GM19372 (cell line): ENCODE data around the gene HSBP1.

ENCODE experiments used
- ATAC-seq: cut with Tn5 transposase; IDR thresholded peaks from one replicate; pipeline ENCODE4 v1.9.1; 2021; ENCODE audit warnings: mild to moderate bottlenecking, low read depth, moderate library complexity; ENCODE audit not compliant: unreplicated experiment

The HSBP1 gene

GRCh38 chr16:83807710-83808572 is at the start of gene HSBP1:
Gene HSBP1 (plus strand): TSS chr16:83807978. CDS start chr16:83808077, 99 bp downstream.
- ATAC-seq: peak; percentile 88

DNA sequence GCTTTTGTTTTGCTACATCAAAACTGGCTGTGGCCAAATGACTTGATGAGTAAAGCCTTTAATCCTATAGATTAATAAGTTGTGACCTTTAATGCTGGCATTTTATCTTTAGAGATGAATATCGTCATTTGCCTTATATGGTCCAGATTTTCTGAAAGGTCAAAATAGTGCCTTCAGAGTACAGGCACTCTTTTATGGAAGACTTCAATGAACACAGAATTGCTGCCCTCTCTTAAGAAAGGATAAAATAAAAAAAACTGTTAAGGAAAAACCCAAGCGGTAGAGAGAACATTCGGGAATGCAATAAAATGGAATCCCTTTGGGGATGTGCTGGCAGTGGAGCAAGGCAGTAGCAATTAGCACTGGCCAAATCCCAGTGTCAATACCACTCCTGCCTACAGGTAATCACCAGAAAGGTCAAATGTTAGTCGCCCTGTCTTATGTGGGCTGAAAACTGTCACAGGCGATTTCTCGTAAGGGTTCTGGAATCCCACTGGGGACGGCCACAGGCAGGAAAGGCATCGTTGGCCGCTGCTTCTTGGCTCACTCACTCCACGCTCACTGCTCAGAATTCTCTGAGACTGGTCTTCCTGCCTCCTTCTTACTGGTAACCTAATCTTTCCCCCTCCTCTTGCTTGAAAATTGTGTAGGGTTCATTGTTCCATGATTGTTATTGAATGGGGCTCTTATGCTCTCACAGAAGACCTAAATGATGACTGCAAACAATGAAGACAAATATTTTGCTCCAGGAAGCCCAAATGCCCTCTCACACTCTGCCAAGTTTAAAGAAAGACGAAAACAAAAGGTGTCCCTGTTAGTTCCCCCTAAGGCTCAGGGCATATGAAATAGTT is 45.4 kb upstream of the HSBP1 start:
- no peak for ATAC-seq

DNA sequence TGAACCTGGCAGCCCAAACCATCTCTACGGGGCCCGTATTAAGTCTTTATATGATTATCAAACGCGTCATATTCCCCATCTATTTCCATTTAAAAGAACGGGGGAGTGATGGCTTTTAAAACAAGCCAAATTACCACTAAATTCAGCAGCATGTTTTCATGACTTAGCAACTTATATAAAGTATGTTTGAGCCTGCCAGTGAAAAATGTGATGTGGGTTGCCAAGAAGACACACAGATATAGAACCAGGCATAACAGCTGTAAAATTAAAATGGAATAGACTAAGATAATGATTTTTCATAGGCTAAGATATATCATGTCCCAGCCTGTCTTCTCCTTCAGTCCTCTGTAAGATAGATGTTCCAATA is 44.8 kb upstream of the HSBP1 start:
- ATAC-seq: no peak

DNA sequence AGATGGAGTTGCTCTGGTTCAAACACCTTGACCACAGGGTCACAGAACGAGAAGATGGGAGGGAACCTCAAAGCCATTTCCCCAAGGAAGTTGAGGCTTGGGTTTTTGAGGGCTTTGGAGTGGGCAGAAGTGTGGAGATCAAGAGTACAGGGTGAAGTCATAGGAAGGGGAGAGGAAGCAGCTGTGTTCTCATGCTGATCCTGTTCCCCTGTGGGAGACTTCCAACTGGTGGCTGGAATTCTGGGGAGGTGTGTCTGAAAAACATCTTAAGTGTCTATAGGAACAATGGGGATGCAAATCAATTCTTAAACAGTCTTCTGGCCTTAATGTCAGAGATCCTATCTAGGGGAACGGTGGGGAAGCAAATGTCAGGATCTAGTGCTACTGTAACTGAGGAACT is 38.8 kb upstream of the HSBP1 start:
- ATAC-seq: no peak

GRCh38 chr16:83769397-83770008 is 38.3 kb upstream of the HSBP1 start:
- ATAC-seq: no peak

- ATAC-seq: no peak
These were observed 36.4 kb upstream of the HSBP1 start for GRCh38 chr16:83771306-83771942.

- ATAC-seq: no peak
These were observed 35.0 kb upstream of the HSBP1 start for GRCh38 chr16:83772806-83773205.

- no peak for ATAC-seq
These were observed 33.7 kb upstream of the HSBP1 start for GRCh38 chr16:83774066-83774465.

DNA sequence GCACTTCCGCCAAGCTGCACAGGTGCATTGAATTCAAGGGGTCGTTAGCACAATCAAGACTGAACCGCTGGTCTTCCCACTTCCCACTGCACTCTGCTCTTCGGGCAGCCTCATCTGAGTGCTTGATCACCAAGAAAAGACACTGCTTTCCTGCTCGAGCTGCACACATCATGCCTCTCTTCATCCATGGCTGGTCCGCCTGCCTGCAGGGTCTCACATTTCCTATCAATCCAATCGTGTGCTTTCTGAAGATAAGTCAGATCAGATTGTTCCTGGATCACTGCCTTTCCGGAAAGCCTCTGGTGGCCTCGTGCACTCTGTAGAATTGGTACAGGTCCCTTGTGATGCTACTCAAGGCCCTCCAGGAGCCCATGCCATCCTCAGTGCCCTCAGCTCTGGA is 30.8 kb upstream of the HSBP1 start:
- no peak for ATAC-seq

- no peak for ATAC-seq
These were observed 27.9 kb upstream of the HSBP1 start for GRCh38 chr16:83779886-83780285.

DNA sequence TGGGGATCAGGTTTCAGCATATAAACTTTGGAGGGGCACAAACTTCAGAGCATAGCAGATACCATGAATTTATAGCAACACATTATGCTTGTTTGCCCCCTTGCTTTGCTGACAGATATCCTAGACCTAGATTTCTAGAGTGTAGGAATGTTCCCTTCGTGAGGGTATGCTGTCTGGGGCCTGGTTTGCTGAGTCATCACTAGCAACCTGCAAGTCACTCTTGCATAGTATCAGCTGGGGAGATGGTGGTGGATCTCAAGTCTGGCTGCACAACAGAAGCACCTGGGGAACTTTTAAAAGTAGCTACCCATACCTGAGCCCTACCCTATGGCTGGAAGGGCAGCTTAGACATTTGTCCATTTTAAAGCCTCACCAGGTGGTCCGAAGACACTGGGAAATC is 22.3 kb upstream of the HSBP1 start:
- ATAC-seq: no peak

DNA sequence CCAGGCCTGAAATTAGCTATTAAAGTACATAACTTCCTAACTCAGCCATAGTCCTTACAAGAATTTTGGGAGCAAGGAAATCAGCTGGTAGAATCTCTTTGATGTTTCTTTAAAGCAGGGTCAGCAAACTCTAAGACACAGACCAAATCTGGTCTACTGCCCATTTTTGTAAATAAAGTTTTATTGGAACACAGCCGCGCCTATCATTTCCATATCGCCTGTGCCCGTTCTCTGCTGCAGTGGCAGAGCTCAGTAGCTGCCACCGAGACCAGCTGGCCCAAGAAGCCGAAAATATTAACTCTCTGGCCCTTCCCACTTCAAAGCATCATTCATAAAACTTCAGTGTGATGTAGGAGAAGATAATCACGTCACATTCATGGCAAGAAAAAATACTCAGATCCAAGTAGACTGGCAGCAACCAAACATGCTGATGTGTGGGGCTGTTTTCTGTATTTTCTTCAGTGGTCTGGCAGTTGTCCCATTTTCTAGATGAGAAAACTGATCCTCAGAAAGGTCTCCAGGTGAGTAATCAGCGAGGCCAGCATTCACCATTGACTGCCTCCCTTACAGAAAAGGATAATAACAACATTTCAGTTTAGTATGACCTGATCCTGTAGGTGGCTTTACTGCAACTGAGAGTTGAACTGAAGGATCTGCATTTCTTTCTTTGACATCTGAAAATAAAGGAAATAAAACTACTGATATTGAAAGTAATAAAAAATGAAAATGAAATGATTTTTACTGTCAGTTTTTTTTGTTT is 18.0 kb upstream of the HSBP1 start:
- ATAC-seq: no peak

- ATAC-seq: no peak
These were observed 15.9 kb upstream of the HSBP1 start for GRCh38 chr16:83791916-83792315.

- no peak for ATAC-seq
These were observed 15.4 kb upstream of the HSBP1 start for GRCh38 chr16:83792391-83792790.

DNA sequence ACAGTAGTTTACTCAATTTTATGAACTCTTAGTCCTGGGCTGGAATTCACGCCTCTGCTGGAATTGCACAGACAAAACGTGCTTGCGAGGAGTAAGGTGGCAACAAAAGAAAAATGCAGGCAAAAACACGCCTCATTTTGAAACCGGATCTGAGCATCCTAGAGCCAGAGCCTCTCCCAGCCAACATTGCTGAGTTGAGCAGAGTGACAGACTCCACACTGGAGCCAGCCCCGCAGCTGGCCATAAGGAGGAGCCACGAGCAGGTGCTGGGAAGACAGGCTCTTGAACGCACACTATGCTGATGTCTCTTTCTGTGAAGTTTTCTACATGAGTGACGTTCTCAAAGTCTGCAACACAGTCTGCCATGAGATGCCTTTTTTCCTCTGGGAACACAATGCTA is 14.6 kb upstream of the HSBP1 start:
- no peak for ATAC-seq

DNA sequence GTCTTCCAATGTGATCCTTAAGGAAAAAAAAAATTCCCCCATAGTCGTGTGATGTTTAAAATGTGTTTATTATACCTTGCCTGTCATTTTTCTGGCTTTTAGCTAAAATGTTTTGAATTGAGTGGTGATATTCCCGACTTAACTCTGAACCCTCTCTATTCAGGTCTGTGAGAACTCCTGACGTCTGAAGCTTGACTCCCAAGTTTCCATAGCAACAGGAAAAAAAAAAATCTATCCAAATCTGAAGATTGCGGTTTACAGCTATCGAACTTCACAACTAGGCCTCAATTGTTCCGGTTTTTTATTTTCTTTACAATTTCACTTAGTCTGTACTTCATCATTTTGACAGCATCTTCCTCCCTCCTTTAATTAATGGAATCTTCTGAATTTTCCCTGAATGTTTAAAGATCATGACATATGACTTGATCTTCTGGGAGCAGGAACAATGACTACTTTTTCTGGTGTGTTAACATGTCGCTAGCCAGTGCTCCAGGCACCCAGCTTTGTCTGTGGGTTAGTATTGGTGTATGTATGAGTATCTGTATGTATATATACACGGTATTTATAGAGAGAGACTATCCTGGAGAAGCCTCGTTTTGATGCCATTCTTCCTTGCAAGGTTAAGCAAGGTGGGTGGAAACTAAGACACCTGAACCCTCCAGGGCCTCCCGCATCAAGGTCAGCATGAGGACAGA is 12.8 kb upstream of the HSBP1 start:
- ATAC-seq: no peak

DNA sequence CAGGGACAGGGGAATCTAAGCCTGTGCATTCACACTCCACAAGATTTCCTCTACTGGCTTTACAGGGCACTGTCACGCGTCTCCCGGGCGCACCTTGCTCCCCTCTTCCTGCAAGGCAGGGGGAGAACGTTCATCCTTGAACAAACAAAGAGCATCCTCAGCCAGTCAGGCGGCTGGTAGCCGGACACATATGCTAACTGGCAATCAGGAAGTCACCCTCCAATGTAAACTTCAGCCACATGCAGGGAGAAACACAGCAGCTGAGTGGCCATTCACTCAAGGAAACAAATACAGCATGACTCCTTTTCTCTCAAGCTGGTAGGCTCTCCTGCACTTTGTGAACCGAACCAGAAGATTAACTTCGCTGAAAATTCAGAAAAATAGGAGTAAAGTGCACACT is 10.8 kb upstream of the HSBP1 start:
- no peak for ATAC-seq

- ATAC-seq: no peak
These were observed 8.4 kb upstream of the HSBP1 start for GRCh38 chr16:83799336-83799735.

GRCh38 chr16:83802135-83802534 is 5.6 kb upstream of the HSBP1 start:
- ATAC-seq: no peak
